HepG2 (cell line): Measurements from ENCODE around the gene MRM3. TPM values are rescaled to one million over a fixed set of nuclear protein-coding genes. Genes with fewer than 3 reads are reported as not detected.

Experiments
- AKAP8 ChIP-seq: sonication (generic); formaldehyde crosslinking; IDR thresholded peaks from 2 replicates; pipeline ENCODE4 v1.5.1; 2020; ENCODE audit warnings: mild to moderate bottlenecking, missing genetic modification reagents
- GPN1 ChIP-seq: sonication (generic); formaldehyde crosslinking; IDR thresholded peaks from 2 replicates; pipeline ENCODE4 v1.5.1; 2020; ENCODE audit warnings: missing genetic modification reagents, borderline replicate concordance
- HMG20A ChIP-seq: IDR thresholded peaks from 2 replicates; pipeline ENCODE4 v1.6.1; 2016; ENCODE audit warnings: borderline replicate concordance
- KLF15 ChIP-seq: sonication (generic); formaldehyde crosslinking; IDR thresholded peaks from 2 replicates; pipeline ENCODE4 v1.8.1; 2023; ENCODE audit warnings: borderline replicate concordance, mild to moderate bottlenecking, inconsistent platforms, missing genetic modification reagents, mixed read lengths
- MAF1 ChIP-seq: sonication (generic); formaldehyde crosslinking; IDR thresholded peaks from 2 replicates; pipeline ENCODE4 v1.5.0; 2020; ENCODE audit warnings: missing genetic modification reagents, borderline replicate concordance
- MEIS1 ChIP-seq: sonication (generic); formaldehyde crosslinking; IDR thresholded peaks from 2 replicates; pipeline ENCODE4 v1.9.0; 2021; ENCODE audit warnings: mild to moderate bottlenecking, missing genetic modification reagents, moderate library complexity, borderline replicate concordance
- NFKB2 ChIP-seq: sonication (generic); formaldehyde crosslinking; IDR thresholded peaks from 2 replicates; pipeline ENCODE4 v1.4.0; 2020; ENCODE audit warnings: missing genetic modification reagents, borderline replicate concordance
- PHF21A ChIP-seq: sonication (generic); formaldehyde crosslinking; IDR thresholded peaks from 2 replicates; pipeline ENCODE4 v1.5.0; 2020; ENCODE audit warnings: mild to moderate bottlenecking, missing genetic modification reagents
- REL ChIP-seq: sonication (generic); formaldehyde crosslinking; conservative IDR thresholded peaks from 2 replicates; pipeline ENCODE4 v1.8.0; 2022; ENCODE audit warnings: mild to moderate bottlenecking, missing genetic modification reagents, moderate library complexity
- SP2 ChIP-seq: sonication (generic); formaldehyde crosslinking; IDR thresholded peaks from 2 replicates; pipeline ENCODE4 v1.5.1; 2020; ENCODE audit warnings: mild to moderate bottlenecking, missing genetic modification reagents
- TAF1 ChIP-seq: sonication (generic); formaldehyde crosslinking; IDR thresholded peaks from 2 replicates; pipeline ENCODE4 v1.4.0; 2020; ENCODE audit warnings: missing genetic modification reagents
- U2AF2 ChIP-seq: fragments of 200-400 bp; formaldehyde crosslinking; IDR thresholded peaks from 2 replicates; pipeline ENCODE4 v1.6.1; 2017; ENCODE audit warnings: low read depth, mild to moderate bottlenecking, low read length
- YEATS2 ChIP-seq: sonication (generic); formaldehyde crosslinking; IDR thresholded peaks from 2 replicates; pipeline ENCODE4 v1.4.0; 2020; ENCODE audit warnings: missing genetic modification reagents, borderline replicate concordance
- YY1 ChIP-seq: IDR thresholded peaks from 2 replicates; pipeline ENCODE4 v1.6.1; 2011; ENCODE audit warnings: low read length, low read depth, moderate library complexity, mild to moderate bottlenecking; ENCODE audit not compliant: insufficient read depth, insufficient replicate concordance
- ZBTB1 ChIP-seq: sonication (generic); formaldehyde crosslinking; IDR thresholded peaks from 2 replicates; pipeline ENCODE4 v1.4.0; 2020; ENCODE audit warnings: missing genetic modification reagents, borderline replicate concordance
- ZBTB21 ChIP-seq: sonication (generic); formaldehyde crosslinking; IDR thresholded peaks from 2 replicates; pipeline ENCODE4 v1.4.0; 2020; ENCODE audit warnings: missing genetic modification reagents
- ZNF10 ChIP-seq: sonication (generic); formaldehyde crosslinking; IDR thresholded peaks from 2 replicates; pipeline ENCODE4 v1.4.0; 2020; ENCODE audit warnings: mild to moderate bottlenecking, low read depth, missing genetic modification reagents, borderline replicate concordance
- ZNF263 ChIP-seq: sonication (generic); formaldehyde crosslinking; IDR thresholded peaks from 2 replicates; pipeline ENCODE4 v1.4.0; 2020; ENCODE audit warnings: missing genetic modification reagents
- ZNF30 ChIP-seq: sonication (generic); formaldehyde crosslinking; IDR thresholded peaks from 2 replicates; pipeline ENCODE4 v1.5.0; 2020; ENCODE audit warnings: mild to moderate bottlenecking, missing genetic modification reagents
- ZNF432 ChIP-seq: sonication (generic); formaldehyde crosslinking; IDR thresholded peaks from 2 replicates; pipeline ENCODE4 v1.5.0; 2020; ENCODE audit warnings: missing genetic modification reagents, mild to moderate bottlenecking, borderline replicate concordance
- ZNF451 ChIP-seq: sonication (generic); formaldehyde crosslinking; IDR thresholded peaks from 2 replicates; pipeline ENCODE4 v1.5.0; 2020; ENCODE audit warnings: mild to moderate bottlenecking, missing genetic modification reagents
- ZNF496 ChIP-seq: sonication (generic); formaldehyde crosslinking; IDR thresholded peaks from 2 replicates; pipeline ENCODE4 v1.8.1; 2023; ENCODE audit warnings: mild to moderate bottlenecking, moderate library complexity, missing genetic modification reagents; ENCODE audit not compliant: insufficient replicate concordance
- ZNF605 ChIP-seq: sonication (generic); formaldehyde crosslinking; IDR thresholded peaks from 2 replicates; pipeline ENCODE4 v1.8.0; 2022; ENCODE audit warnings: mild to moderate bottlenecking, missing genetic modification reagents
- ZNF816 ChIP-seq: sonication (generic); formaldehyde crosslinking; IDR thresholded peaks from 2 replicates; pipeline ENCODE4 v1.8.0; 2022; ENCODE audit warnings: missing genetic modification reagents, mild to moderate bottlenecking, borderline replicate concordance
- polyA plus RNA-seq, 8 experiments: library from polyadenylated mRNA; depleted of rRNA in 3 of 8; stranded (reverse) in 7 of 8; unstranded in 1 of 8; fragments of >200 nt; fragmentation: Illumina TruSeq in 4 of 8; extraction: Trizol in 4 of 8; gene quantifications; 2 replicates each; pipeline versions ENCODE4 v1.2.1 to v1.2.3, GENCODE V29; 2011 to 2016; ENCODE audit warnings: low read depth in 4 of 8, missing spikeins in 1 of 8, mixed read lengths in 1 of 8; ENCODE audit not compliant: insufficient read depth in 1 of 8
- total RNA-seq, 5 experiments: library from RNA; depleted of rRNA; stranded (reverse); fragments of >200 nt; fragmentation: Illumina TruSeq; extraction: Trizol; gene quantifications; 2 replicates each; pipeline ENCODE4 v1.2.3, GENCODE V29; 2016; ENCODE audit warnings: low read depth in 1 of 5
- TF ChIP-seq, protein P1 (sequence below): sonication (generic); formaldehyde crosslinking; IDR thresholded peaks from 2 replicates; pipeline ENCODE4 v1.8.1; 2023; ENCODE audit warnings: missing genetic modification reagents, mild to moderate bottlenecking, borderline replicate concordance
- TF ChIP-seq, protein P2 (sequence below): sonication (generic); formaldehyde crosslinking; IDR thresholded peaks from 2 replicates; pipeline ENCODE4 v1.4.0; 2020; ENCODE audit warnings: missing genetic modification reagents
- TF ChIP-seq, protein P3 (sequence below): sonication (generic); formaldehyde crosslinking; IDR thresholded peaks from 2 replicates; pipeline ENCODE4 v1.5.0; 2020; ENCODE audit warnings: mild to moderate bottlenecking, low read depth, missing genetic modification reagents, borderline replicate concordance
- TF ChIP-seq, protein P4 (sequence below): sonication (generic); formaldehyde crosslinking; IDR thresholded peaks from 2 replicates; pipeline ENCODE4 v1.5.0; 2020; ENCODE audit warnings: missing genetic modification reagents

The MRM3 gene
- total and polyA plus RNA-seq, 2 of the 13 experiments (the other 11 are each of a cell fraction or from before 2014, with no cell fraction given), result 12.3 to 25.5 TPM

DNA sequence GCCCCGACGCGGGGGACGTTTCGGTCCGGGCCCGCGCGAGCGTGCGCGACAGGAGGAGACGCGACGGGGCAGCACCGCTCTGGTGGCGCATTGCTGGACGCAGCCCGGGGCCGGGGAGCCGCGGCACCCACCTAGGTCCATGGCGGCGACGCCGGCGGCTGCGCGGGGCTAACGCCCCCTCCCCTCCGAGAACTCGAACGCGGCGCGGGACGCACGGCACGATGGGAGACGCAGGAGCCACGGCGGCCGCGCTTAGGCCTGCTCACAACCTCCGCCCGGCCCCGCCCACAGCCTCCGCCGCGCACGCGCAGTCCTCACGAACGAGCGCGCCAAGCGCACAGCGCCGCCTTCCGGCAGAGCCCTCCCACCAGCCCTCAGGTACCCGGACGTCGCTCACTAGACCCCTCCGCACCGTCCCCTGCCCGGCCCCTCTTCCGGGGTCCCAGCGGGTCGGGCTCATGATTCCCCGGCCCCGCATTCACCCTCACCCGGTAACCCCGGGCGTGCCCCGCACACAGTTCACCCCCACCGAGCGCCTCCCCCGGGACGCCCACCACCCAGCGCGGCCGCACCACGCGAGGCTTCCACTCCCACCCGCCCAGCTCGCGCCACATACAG is 30.0 kb upstream of the MRM3 start, which contains the start of gene GEMIN4 (continued):
- TF ChIP-seq ZNF10 (no peak), SP2 (peak; percentile 47; the same call in 1 of the 2 replicates), KLF15 (no peak), ZBTB1 (CRISPR knock-in tag) (no peak), YY1 (peak; percentile 73), ZNF496 (CRISPR knock-in tag) (no peak), AKAP8 (CRISPR knock-in tag) (peak; percentile 63; the same call in 1 of the 2 replicates), GPN1 (CRISPR knock-in tag) (peak; percentile 22; the same call in 1 of the 2 replicates), MAF1 (no peak), ZNF451 (CRISPR knock-in tag) (peak; percentile 72), ZNF605 (CRISPR knock-in tag) (no peak), ZNF816 (CRISPR knock-in tag) (no peak), PHF21A (CRISPR knock-in tag) (peak; percentile 58; the same call in 1 of the 2 replicates), ZBTB21 (CRISPR knock-in tag) (0 out of 2 replicates have a peak, but pooled peaks have one; percentile 22), ZNF432 (CRISPR knock-in tag) (peak; percentile 23; the same call in 1 of the 2 replicates), U2AF2 (no peak), TAF1 (peak; percentile 62), MEIS1 (CRISPR knock-in tag) (no peak), ZNF30 (CRISPR knock-in tag) (no peak), NFKB2 (CRISPR knock-in tag) (no peak), YEATS2 (CRISPR knock-in tag) (peak; percentile 81; the same call in 1 of the 2 replicates), ZNF263 (CRISPR knock-in tag) (no peak), HMG20A (CRISPR knock-in tag) (no peak), REL (CRISPR knock-in tag) (no peak)
- TF ChIP-seq, protein P1, sequence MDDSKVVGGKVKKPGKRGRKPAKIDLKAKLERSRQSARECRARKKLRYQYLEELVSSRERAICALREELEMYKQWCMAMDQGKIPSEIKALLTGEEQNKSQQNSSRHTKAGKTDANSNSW (CRISPR knock-in tag), result 0 out of 2 replicates have a peak, but pooled peaks have one; percentile 16
- TF ChIP-seq, protein P2, sequence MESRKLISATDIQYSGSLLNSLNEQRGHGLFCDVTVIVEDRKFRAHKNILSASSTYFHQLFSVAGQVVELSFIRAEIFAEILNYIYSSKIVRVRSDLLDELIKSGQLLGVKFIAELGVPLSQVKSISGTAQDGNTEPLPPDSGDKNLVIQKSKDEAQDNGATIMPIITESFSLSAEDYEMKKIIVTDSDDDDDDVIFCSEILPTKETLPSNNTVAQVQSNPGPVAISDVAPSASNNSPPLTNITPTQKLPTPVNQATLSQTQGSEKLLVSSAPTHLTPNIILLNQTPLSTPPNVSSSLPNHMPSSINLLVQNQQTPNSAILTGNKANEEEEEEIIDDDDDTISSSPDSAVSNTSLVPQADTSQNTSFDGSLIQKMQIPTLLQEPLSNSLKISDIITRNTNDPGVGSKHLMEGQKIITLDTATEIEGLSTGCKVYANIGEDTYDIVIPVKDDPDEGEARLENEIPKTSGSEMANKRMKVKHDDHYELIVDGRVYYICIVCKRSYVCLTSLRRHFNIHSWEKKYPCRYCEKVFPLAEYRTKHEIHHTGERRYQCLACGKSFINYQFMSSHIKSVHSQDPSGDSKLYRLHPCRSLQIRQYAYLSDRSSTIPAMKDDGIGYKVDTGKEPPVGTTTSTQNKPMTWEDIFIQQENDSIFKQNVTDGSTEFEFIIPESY, result peak; percentile 53; the same call in 1 of the 2 replicates
- TF ChIP-seq, protein P3, sequence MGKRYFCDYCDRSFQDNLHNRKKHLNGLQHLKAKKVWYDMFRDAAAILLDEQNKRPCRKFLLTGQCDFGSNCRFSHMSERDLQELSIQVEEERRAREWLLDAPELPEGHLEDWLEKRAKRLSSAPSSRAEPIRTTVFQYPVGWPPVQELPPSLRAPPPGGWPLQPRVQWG (CRISPR knock-in tag), result no peak
- TF ChIP-seq, protein P4, sequence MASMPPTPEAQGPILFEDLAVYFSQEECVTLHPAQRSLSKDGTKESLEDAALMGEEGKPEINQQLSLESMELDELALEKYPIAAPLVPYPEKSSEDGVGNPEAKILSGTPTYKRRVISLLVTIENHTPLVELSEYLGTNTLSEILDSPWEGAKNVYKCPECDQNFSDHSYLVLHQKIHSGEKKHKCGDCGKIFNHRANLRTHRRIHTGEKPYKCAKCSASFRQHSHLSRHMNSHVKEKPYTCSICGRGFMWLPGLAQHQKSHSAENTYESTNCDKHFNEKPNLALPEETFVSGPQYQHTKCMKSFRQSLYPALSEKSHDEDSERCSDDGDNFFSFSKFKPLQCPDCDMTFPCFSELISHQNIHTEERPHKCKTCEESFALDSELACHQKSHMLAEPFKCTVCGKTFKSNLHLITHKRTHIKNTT (CRISPR knock-in tag), result no peak
